ENCODE results near the gene ZBTB20.

DNA sequence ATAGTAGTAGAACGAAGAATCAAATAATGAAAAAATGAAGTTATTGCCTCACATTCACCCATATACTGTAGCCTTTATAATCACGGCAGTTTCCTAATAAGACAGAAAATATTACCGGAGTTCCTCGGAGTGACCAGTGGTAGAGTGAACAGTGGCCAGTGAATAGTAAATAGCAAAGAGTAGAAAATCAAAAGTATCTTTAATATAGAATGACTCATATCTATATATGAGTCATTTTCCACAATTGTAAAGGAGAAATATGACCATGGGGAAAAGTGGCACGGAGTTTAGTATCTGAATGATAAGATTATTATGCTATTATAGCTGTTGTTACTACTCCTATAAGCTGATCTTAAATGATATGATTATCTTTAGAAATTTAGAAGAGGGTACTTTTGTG, 38.5 kb downstream of the ZBTB20 start:
- TF ChIP-seq, protein P1, sequence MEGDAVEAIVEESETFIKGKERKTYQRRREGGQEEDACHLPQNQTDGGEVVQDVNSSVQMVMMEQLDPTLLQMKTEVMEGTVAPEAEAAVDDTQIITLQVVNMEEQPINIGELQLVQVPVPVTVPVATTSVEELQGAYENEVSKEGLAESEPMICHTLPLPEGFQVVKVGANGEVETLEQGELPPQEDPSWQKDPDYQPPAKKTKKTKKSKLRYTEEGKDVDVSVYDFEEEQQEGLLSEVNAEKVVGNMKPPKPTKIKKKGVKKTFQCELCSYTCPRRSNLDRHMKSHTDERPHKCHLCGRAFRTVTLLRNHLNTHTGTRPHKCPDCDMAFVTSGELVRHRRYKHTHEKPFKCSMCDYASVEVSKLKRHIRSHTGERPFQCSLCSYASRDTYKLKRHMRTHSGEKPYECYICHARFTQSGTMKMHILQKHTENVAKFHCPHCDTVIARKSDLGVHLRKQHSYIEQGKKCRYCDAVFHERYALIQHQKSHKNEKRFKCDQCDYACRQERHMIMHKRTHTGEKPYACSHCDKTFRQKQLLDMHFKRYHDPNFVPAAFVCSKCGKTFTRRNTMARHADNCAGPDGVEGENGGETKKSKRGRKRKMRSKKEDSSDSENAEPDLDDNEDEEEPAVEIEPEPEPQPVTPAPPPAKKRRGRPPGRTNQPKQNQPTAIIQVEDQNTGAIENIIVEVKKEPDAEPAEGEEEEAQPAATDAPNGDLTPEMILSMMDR (IDR thresholded peaks at IDR 0.05) = no peak
- TF ChIP-seq, protein P2, sequence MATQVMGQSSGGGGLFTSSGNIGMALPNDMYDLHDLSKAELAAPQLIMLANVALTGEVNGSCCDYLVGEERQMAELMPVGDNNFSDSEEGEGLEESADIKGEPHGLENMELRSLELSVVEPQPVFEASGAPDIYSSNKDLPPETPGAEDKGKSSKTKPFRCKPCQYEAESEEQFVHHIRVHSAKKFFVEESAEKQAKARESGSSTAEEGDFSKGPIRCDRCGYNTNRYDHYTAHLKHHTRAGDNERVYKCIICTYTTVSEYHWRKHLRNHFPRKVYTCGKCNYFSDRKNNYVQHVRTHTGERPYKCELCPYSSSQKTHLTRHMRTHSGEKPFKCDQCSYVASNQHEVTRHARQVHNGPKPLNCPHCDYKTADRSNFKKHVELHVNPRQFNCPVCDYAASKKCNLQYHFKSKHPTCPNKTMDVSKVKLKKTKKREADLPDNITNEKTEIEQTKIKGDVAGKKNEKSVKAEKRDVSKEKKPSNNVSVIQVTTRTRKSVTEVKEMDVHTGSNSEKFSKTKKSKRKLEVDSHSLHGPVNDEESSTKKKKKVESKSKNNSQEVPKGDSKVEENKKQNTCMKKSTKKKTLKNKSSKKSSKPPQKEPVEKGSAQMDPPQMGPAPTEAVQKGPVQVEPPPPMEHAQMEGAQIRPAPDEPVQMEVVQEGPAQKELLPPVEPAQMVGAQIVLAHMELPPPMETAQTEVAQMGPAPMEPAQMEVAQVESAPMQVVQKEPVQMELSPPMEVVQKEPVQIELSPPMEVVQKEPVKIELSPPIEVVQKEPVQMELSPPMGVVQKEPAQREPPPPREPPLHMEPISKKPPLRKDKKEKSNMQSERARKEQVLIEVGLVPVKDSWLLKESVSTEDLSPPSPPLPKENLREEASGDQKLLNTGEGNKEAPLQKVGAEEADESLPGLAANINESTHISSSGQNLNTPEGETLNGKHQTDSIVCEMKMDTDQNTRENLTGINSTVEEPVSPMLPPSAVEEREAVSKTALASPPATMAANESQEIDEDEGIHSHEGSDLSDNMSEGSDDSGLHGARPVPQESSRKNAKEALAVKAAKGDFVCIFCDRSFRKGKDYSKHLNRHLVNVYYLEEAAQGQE (IDR thresholded peaks at IDR 0.05; ENCODE audit: low read depth, low read length) = no peak
- no peak for TF ChIP-seq RAD21 (IDR thresholded peaks at IDR 0.05; ENCODE audit: low read length)
- no peak for TF ChIP-seq TEAD4 (IDR thresholded peaks at IDR 0.05; ENCODE audit: borderline replicate concordance, insufficient read depth)
- peak; percentile 17; the same call in 1 of the 2 replicates for TF ChIP-seq JUND (IDR thresholded peaks at IDR 0.05)
- TF ChIP-seq EP300 (IDR thresholded peaks at IDR 0.05; ENCODE audit: borderline replicate concordance in 1 of 2, low read depth in 1 of 2, low read length in 1 of 2) = no peak
- TF ChIP-seq, protein P3, sequence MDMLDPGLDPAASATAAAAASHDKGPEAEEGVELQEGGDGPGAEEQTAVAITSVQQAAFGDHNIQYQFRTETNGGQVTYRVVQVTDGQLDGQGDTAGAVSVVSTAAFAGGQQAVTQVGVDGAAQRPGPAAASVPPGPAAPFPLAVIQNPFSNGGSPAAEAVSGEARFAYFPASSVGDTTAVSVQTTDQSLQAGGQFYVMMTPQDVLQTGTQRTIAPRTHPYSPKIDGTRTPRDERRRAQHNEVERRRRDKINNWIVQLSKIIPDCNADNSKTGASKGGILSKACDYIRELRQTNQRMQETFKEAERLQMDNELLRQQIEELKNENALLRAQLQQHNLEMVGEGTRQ (IDR thresholded peaks at IDR 0.05; ENCODE audit: borderline replicate concordance, low read depth, low read length) = no peak
- TF ChIP-seq RXRA (IDR thresholded peaks at IDR 0.05; ENCODE audit: borderline replicate concordance, low read depth) = no peak

All from SK-N-SH (cell line).